Gastroesophageal sphincter (tissue), 4 donors: Measurements from ENCODE around the gene STRN4. TPM values are rescaled to one million over a fixed set of nuclear protein-coding genes. Genes with fewer than 3 reads are reported as not detected.

Experiments
- ATAC-seq: fragments of 150-250 bp; one replicate; pipeline ENCODE4 v1.9.1; 2016; ENCODE audit warnings: mild to moderate bottlenecking, moderate library complexity
- H3K27ac ChIP-seq, 4 donors: fragments of 200-600 bp; sonication (generic) in 3 of 4; 1 replicate in 3 of 4; 2 replicates in 1 of 4; pipeline ENCODE4 v1.5.1; 2016 to 2019
- H3K27me3 ChIP-seq: fragments of 200-600 bp; sonication (generic); one replicate; pipeline ENCODE4 v1.5.1; 2019
- H3K36me3 ChIP-seq, 2 donors: fragments of 200-600 bp; sonication (generic); one replicate each; pipeline ENCODE4 v1.5.1; 2019; ENCODE audit warnings: control low read depth in 1 of 2
- H3K4me1 ChIP-seq, 3 donors: fragments of 200-600 bp; sonication (generic); 1 replicate in 2 of 3; 2 replicates in 1 of 3; pipeline ENCODE4 v1.5.1; 2016 to 2019; ENCODE audit warnings: control low read depth in 2 of 3
- H3K4me3 ChIP-seq, 2 donors: fragments of 200-600 bp; sonication (generic); one replicate each; pipeline ENCODE4 v1.5.1; 2019; ENCODE audit warnings: mild to moderate bottlenecking in 1 of 2, moderate library complexity in 1 of 2
- H3K9me3 ChIP-seq, 3 donors: fragments of 200-600 bp; sonication (generic); one replicate each; pipeline ENCODE4 v1.5.1; 2017 to 2019; ENCODE audit warnings: control low read depth in 2 of 3
- CTCF ChIP-seq, 4 experiments: fragments of 200-600 bp in 2 of 4; fragments of 450-650 bp in 2 of 4; sonication (generic) in 1 of 4; IDR thresholded peaks; one replicate each; pipeline ENCODE4 v1.5.1; 2017 to 2019; ENCODE audit warnings: antibody characterized with exemption in 4 of 4, mild to moderate bottlenecking in 2 of 4, moderate library complexity in 2 of 4
- EP300 ChIP-seq: sonication (generic); formaldehyde crosslinking; IDR thresholded peaks from one replicate; pipeline ENCODE4 v1.6.1; 2017; ENCODE audit warnings: antibody characterized with exemption, mild to moderate bottlenecking
- POLR2A ChIP-seq, 2 donors: fragments of 450-650 bp; IDR thresholded peaks; one replicate each; pipeline ENCODE4 v1.6.1; 2017; ENCODE audit warnings: antibody characterized with exemption in 2 of 2, mild to moderate bottlenecking in 2 of 2, moderate library complexity in 1 of 2
- POLR2AphosphoS5 ChIP-seq: sonication (generic); formaldehyde crosslinking; IDR thresholded peaks from one replicate; pipeline ENCODE4 v1.6.1; 2017; ENCODE audit warnings: antibody characterized with exemption
- WGBS, 2 donors: methylation state at CpG; one replicate each; pipeline ENCODE4 v1.1.5; 2018; ENCODE audit warnings: low coverage in 1 of 2; 5-methylcytosine and 5-hydroxymethylcytosine counted together
- total RNA-seq, 4 donors: library from RNA; depleted of rRNA; stranded (reverse); fragments of >200 nt; gene quantifications; one replicate each; pipeline ENCODE4 v1.1.0, GENCODE V29; 2016

STRN4 gene
- total RNA-seq, 4 donors from 2014 or later: 64.6 to 109 (median 90.4) TPM

- no peaks in the 10 kb centered on the region for H3K9me3 ChIP-seq
- H3K4me1 ChIP-seq: peaks cover 0 to 61% (median 5%) of the 10 kb centered on the region in 3 donors
- no peak overlapping the region for H3K27ac ChIP-seq
- TF ChIP-seq POLR2A (IDR thresholded peaks at IDR 0.05): no peak
- TF ChIP-seq EP300: no peak
- TF ChIP-seq CTCF (IDR thresholded peaks at IDR 0.05): no peak
- TF ChIP-seq POLR2AphosphoS5: no peak
- H3K4me3 ChIP-seq: no peak overlapping the region
- H3K27me3 ChIP-seq: no peaks in the 10 kb centered on the region
- WGBS, 2 donors: 60 to 93% methylated on average over 1 to 3 of the region's 7 CpGs
- ATAC-seq: no peak
- H3K36me3 ChIP-seq: peaks cover 0 to 100% of the 10 kb centered on the region in 2 donors
These were observed 16.6 kb downstream of the STRN4 start for GRCh38 chr19:46729696-46730095.

GRCh38 chr19:46728693-46729339 lies 17.4 kb downstream of the STRN4 start:
- Histone ChIP-seq H3K4me1 (peaks cover 0 to 61% (median 5%) of the 10 kb centered on the region in 3 donors), H3K9me3 (no peaks in the 10 kb centered on the region), H3K36me3 (peaks cover 0 to 100% of the 10 kb centered on the region in 2 donors), H3K27ac (peak overlapping the region in 3 of 4 donors; percentile 49 to 65 (median 62)), H3K27me3 (no peaks in the 10 kb centered on the region), H3K4me3 (no peak overlapping the region)
- ATAC-seq: peak; percentile 73
- 44 to 60% methylated on average over 4 to 7 of the region's 20 CpGs for WGBS, 2 donors
- TF ChIP-seq CTCF (IDR thresholded peaks at IDR 0.05): peak in 3 of 4 experiments; percentile 88 to 96 (median 92)
- no peak for TF ChIP-seq EP300
- no peak for TF ChIP-seq POLR2A (IDR thresholded peaks at IDR 0.05)
- TF ChIP-seq POLR2AphosphoS5: no peak

GRCh38 chr19:46728208-46728607 lies 18.0 kb downstream of the STRN4 start:
- WGBS, 2 donors: 31% methylated on average over 3 of the region's 14 CpGs; no CpG with 5 or more reads in 1 of the 2 donors
- H3K36me3 ChIP-seq: peaks cover 0 to 100% of the 10 kb centered on the region in 2 donors
- H3K9me3 ChIP-seq: no peaks in the 10 kb centered on the region
- H3K4me3 ChIP-seq: no peak overlapping the region
- TF ChIP-seq POLR2A (IDR thresholded peaks at IDR 0.05) (no peak), POLR2AphosphoS5 (no peak), CTCF (IDR thresholded peaks at IDR 0.05) (no peak), EP300 (no peak)
- peak overlapping the region in 3 of 4 donors; percentile 49 to 65 (median 62) for H3K27ac ChIP-seq
- no peaks in the 10 kb centered on the region for H3K27me3 ChIP-seq
- peak; percentile 29 for ATAC-seq
- peaks cover 0 to 61% (median 5%) of the 10 kb centered on the region in 3 donors for H3K4me1 ChIP-seq

GRCh38 chr19:46727757-46728156 lies 18.5 kb downstream of the STRN4 start:
- no peak overlapping the region for H3K4me3 ChIP-seq
- no peak for ATAC-seq
- H3K36me3 ChIP-seq: peaks cover 0 to 100% of the 10 kb centered on the region in 2 donors
- peaks cover 0 to 59% (median 5%) of the 10 kb centered on the region in 3 donors for H3K4me1 ChIP-seq
- WGBS, 2 donors: 73 to 80% methylated on average over 1 to 2 of the region's 11 CpGs
- no peaks in the 10 kb centered on the region for H3K27me3 ChIP-seq
- TF ChIP-seq CTCF (IDR thresholded peaks at IDR 0.05) (no peak), POLR2AphosphoS5 (no peak), POLR2A (IDR thresholded peaks at IDR 0.05) (no peak), EP300 (no peak)
- H3K9me3 ChIP-seq: no peaks in the 10 kb centered on the region
- H3K27ac ChIP-seq: peak overlapping the region in 3 of 4 donors; percentile 49 to 65 (median 62)
